ENCODE data around the gene GPR132. TPM values are rescaled to one million over a fixed set of nuclear protein-coding genes. Genes with fewer than 3 reads are reported as not detected.

The GPR132 gene
- total and polyA plus RNA-seq, 2 of the 13 experiments (the other 11 are each of a cell fraction or from before 2014, with no cell fraction given): not detected

DNA sequence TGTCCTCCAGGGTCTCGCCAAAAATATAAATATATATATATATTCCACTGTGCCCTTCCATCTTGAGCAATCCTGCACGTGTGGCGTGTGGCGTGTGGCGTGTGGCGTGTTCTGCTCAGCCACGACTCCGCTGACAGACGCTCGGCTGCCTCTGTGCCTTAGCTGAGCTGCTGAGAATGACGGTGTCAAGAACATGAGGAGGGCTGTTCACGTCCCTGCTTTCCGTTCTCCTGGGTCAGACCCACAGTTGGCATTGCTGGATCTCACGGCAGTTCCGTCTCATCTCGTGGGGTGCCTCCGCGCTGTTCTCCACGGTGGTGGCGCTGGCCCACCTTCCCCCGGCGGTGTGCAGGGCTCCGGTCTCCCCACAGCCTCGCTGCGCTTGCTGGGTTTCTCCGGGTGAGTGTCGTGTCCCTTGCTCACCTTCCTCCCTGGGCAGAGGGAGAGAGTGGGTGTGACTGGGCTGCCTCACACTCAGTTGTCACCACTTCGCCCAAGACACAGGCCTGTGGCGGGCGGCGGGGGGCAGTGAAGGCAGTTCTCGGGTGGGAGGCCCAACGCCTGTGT lies 9.4 kb downstream of the GPR132 start (continued):
- TF ChIP-seq MLXIP (CRISPR knock-in tag; IDR thresholded peaks at IDR 0.05; ENCODE audit: borderline replicate concordance): no peak
- TF ChIP-seq, protein P1, sequence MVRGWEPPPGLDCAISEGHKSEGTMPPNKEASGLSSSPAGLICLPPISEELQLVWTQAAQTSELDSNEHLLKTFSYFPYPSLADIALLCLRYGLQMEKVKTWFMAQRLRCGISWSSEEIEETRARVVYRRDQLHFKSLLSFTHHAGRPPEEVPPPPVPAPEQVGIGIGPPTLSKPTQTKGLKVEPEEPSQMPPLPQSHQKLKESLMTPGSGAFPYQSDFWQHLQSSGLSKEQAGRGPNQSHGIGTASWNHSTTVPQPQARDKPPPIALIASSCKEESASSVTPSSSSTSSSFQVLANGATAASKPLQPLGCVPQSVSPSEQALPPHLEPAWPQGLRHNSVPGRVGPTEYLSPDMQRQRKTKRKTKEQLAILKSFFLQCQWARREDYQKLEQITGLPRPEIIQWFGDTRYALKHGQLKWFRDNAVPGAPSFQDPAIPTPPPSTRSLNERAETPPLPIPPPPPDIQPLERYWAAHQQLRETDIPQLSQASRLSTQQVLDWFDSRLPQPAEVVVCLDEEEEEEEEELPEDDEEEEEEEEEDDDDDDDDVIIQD (CRISPR knock-in tag; IDR thresholded peaks at IDR 0.05; ENCODE audit: low read depth): no peak

DNA sequence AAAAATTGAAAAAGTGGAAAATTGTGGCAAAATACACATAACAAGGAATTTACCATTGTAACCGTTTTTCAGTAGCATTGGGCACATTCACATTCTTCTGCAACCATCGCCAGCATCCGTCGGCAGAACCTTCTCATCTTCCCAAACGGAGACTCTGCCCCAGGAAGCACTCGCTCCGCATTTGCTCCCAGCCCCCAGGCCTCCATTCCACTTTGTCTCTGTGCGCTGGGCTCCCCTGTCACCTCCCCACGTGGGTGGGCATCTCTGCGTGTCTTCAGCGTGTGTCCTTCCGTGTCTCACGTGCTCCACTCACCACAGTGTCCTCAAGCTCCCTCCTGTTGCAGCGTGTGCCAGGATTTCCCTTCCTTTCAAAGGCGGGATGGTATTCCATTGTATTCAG lies 9.9 kb downstream of the GPR132 start:
- FAIRE-seq (no peak), ATAC-seq (no peak), DNase-seq (ENCODE audit: low spot score) (no peak)
- Histone ChIP-seq H3K9ac (ENCODE audit: insufficient read depth, low read depth, low read length) (no peak overlapping the region), H3K36me3 (replicated peaks in 1 of 2; ENCODE audit: control insufficient read depth in 1 of 2, insufficient read depth in 2 of 2, low read length in 2 of 2) (no peaks in the 10 kb centered on the region), H3K27me3 (ENCODE audit: control insufficient read depth in 1 of 2, insufficient read depth in 2 of 2, low read length in 2 of 2) (peaks cover 8 to 47% of the 10 kb centered on the region in 2 experiments), H3K4me1 (ENCODE audit: insufficient read depth, low read length) (no peaks in the 10 kb centered on the region), H2AFZ (ENCODE audit: low read length) (no peak overlapping the region), H3K4me2 (ENCODE audit: low read depth, low read length) (no peak overlapping the region), H3K4me3 (replicated peaks in 1 of 3; ENCODE audit: insufficient read depth in 1 of 3, low read depth in 2 of 3, low read length in 3 of 3) (no peak overlapping the region), H3K27ac (ENCODE audit: extremely low read length, insufficient read depth, low read length) (no peak overlapping the region), H4K20me1 (ENCODE audit: insufficient read depth, low read length) (no peaks in the 10 kb centered on the region), H3K9me3 (ENCODE audit: low read length) (no peaks in the 10 kb centered on the region), H3K79me2 (ENCODE audit: insufficient read depth, low read length) (no peaks in the 10 kb centered on the region)
- WGBS (ENCODE audit: low lambda C conversion rate): 30% methylated on average over 15 of the region's 15 CpGs
- no peak for TF ChIP-seq HCFC1 (IDR thresholded peaks at IDR 0.05; ENCODE audit: low read depth, low read length)
- TF ChIP-seq KDM5A (IDR thresholded peaks at IDR 0.05; ENCODE audit: borderline replicate concordance, low read length): no peak
- no peak for TF ChIP-seq MTA3 (CRISPR knock-in tag; IDR thresholded peaks at IDR 0.05)
- TF ChIP-seq MNT (IDR thresholded peaks at IDR 0.05): 0 out of 2 replicates have a peak, but pooled peaks have one; percentile 6
- TF ChIP-seq ZC3H13 (CRISPR knock-in tag; IDR thresholded peaks at IDR 0.05): no peak
- intact Hi-C loops (cut with micrococcal nuclease; ENCODE audit: unreplicated experiment): no loop called here
- ChIA-PET POLR2A (no interaction called here), CTCF (ENCODE audit: low intra/inter-chr PET ratio, low total read pairs) (no interaction called here)
- in situ Hi-C loops (cut with HindIII; ENCODE audit: extremely low pct_ligation_motif_present, low pct_unique_long_range_greater_than_20kb): no loop called here
- BruUV-seq (replicated peaks): no TSS peak

Data from HepG2 (cell line).